Endothelial cell of umbilical vein (primary cell): Measurements from ENCODE around the gene IMPA2. TPM values are rescaled to one million over a fixed set of nuclear protein-coding genes. Genes with fewer than 3 reads are reported as not detected.

Experiments
- BruUV-seq: library from RNA; stranded (reverse); fragments of 400-500 nt; replicated peaks from 2 replicates; lab custom pipeline; 2021; lab: Mats Ljungman, UMichigan
- CTCF ChIA-PET: fragments of 300-600, 350-600 bp; sonication (Branson Sonifier 250); formaldehyde crosslinking; loops from one replicate; lab custom pipeline; 2021; ENCODE audit warnings: antibody characterized with exemption, inconsistent platforms; lab: Charles Lee
- POLR2A ChIA-PET: fragments of 300-600, 350-600 bp; sonication (Branson Sonifier 250); formaldehyde crosslinking; loops from one replicate; lab custom pipeline; 2021; ENCODE audit warnings: antibody characterized with exemption, inconsistent platforms; lab: Charles Lee
- DNase-seq: peaks from one replicate; pipeline ENCODE4 v3.0.0-alpha.2; 2011; ENCODE audit warnings: low read depth, low spot score
- FAIRE-seq: peaks from 2 replicates; lab custom pipeline; 2011; peaks lifted over from hg19 to GRCh38; lab: Jason Lieb, UNC
- H2AFZ ChIP-seq: 2 replicates; pipeline ENCODE4 v1.6.0; 2012; ENCODE audit warnings: low read depth, low read length, control low read depth, inconsistent platforms
- H3K27ac ChIP-seq: 2 replicates; pipeline ENCODE4 v1.5.1; 2011; ENCODE audit warnings: low read depth, mild to moderate bottlenecking, control low read depth, low read length, moderate library complexity; ENCODE audit not compliant: insufficient read depth
- H3K27me3 ChIP-seq, 2 experiments: 2 replicates each; pipeline versions ENCODE4 v1.6.0 to v1.6.1; 2011; ENCODE audit warnings: low read length in 2 of 2, mixed read lengths in 1 of 2; ENCODE audit not compliant: control insufficient read depth in 2 of 2, insufficient read depth in 2 of 2
- H3K36me3 ChIP-seq, 2 experiments: 2 replicates in 1 of 2; 3 replicates in 1 of 2; pipeline ENCODE4 v1.5.1; 2011; ENCODE audit warnings: low read length in 2 of 2, mild to moderate bottlenecking in 1 of 2, moderate library complexity in 1 of 2; ENCODE audit not compliant: control insufficient read depth in 2 of 2, insufficient read depth in 2 of 2; ENCODE audit errors: extremely low read depth in 1 of 2
- H3K4me1 ChIP-seq: 3 replicates; pipeline ENCODE4 v1.5.1; 2011; ENCODE audit warnings: mild to moderate bottlenecking, low read length; ENCODE audit not compliant: control insufficient read depth, insufficient read depth; ENCODE audit errors: extremely low read depth
- H3K4me2 ChIP-seq: 2 replicates; pipeline ENCODE4 v1.6.1; 2011; ENCODE audit warnings: low read length, control low read depth, mixed read lengths; ENCODE audit not compliant: insufficient read depth
- H3K4me3 ChIP-seq, 3 experiments: fragments of 200-600 bp in 1 of 3; sonication (generic), shearing (Covaris generic) in 1 of 3; replicated peaks in 1 of 3; 2 replicates each; pipeline ENCODE4 v1.5.1; 2011 to 2016; ENCODE audit warnings: control low read depth in 3 of 3, low read length in 3 of 3, mild to moderate bottlenecking in 2 of 3, inconsistent platforms in 1 of 3, low read depth in 1 of 3, moderate library complexity in 1 of 3; ENCODE audit not compliant: insufficient read depth in 1 of 3
- H3K79me2 ChIP-seq: 2 replicates; pipeline ENCODE4 v1.6.0; 2012; ENCODE audit warnings: low read length, inconsistent platforms; ENCODE audit not compliant: control insufficient read depth, insufficient read depth
- H3K9ac ChIP-seq: replicated peaks from 2 replicates; pipeline ENCODE3; 2011; ENCODE audit warnings: low read length, control low read depth; ENCODE audit not compliant: insufficient read depth; ENCODE audit errors: extremely low read depth
- H3K9me1 ChIP-seq: replicated peaks from 3 replicates; pipeline ENCODE4 v1.6.0; 2011; ENCODE audit warnings: mild to moderate bottlenecking, low read length; ENCODE audit not compliant: control insufficient read depth, insufficient read depth; ENCODE audit errors: extremely low read depth
- H3K9me3 ChIP-seq: replicated peaks from 2 replicates; pipeline ENCODE4 v1.5.1; 2012; ENCODE audit warnings: low read length, inconsistent platforms; ENCODE audit not compliant: control insufficient read depth, insufficient read depth
- H4K20me1 ChIP-seq: replicated peaks from 2 replicates; pipeline ENCODE3; 2011; ENCODE audit warnings: mild to moderate bottlenecking, low read length; ENCODE audit not compliant: control insufficient read depth, insufficient read depth; ENCODE audit errors: extremely low read depth
- CTCF ChIP-seq, 2 donors: IDR thresholded peaks; 1 replicate in 1 of 2; 2 replicates in 1 of 2; pipeline ENCODE4 v1.5.1; 2011; ENCODE audit warnings: low read length in 2 of 2, mild to moderate bottlenecking in 2 of 2, moderate library complexity in 2 of 2, control low read depth in 1 of 2, inconsistent platforms in 1 of 2, low read depth in 1 of 2; ENCODE audit not compliant: insufficient read depth in 1 of 2; ENCODE audit errors: extremely low read depth in 1 of 2
- FOS ChIP-seq: IDR thresholded peaks from 2 replicates; pipeline ENCODE4 v1.6.1; 2011; ENCODE audit warnings: mild to moderate bottlenecking, low read length, moderate library complexity, borderline replicate concordance; ENCODE audit not compliant: insufficient read depth
- GATA2 ChIP-seq: IDR thresholded peaks from 2 replicates; pipeline ENCODE4 v1.7.0; 2011; ENCODE audit warnings: low read depth, mild to moderate bottlenecking, moderate library complexity, mixed read lengths, low read length; ENCODE audit not compliant: insufficient read length, insufficient read depth
- JUN ChIP-seq: IDR thresholded peaks from 2 replicates; pipeline ENCODE4 v1.6.1; 2011; ENCODE audit warnings: borderline replicate concordance, low read depth; ENCODE audit not compliant: insufficient read length, insufficient read depth
- MYC ChIP-seq: IDR thresholded peaks from one replicate; pipeline ENCODE4 v1.6.1; 2011; ENCODE audit warnings: mild to moderate bottlenecking, low read depth, low read length
- dilution Hi-C: fragments of 300-500 bp; cut with MboI; formaldehyde crosslinking; loops from one replicate; pipeline ENCODE4 v1.15.0; 2019; ENCODE audit warnings: low sequenced_read_pairs; ENCODE audit not compliant: extremely low pct_ligation_motif_present
- intact Hi-C: fragments of 100-400 bp; cut with micrococcal nuclease; formaldehyde crosslinking; loops from one replicate; pipeline ENCODE4 v1.10.0; 2022
- polyA plus RNA-seq, 4 experiments: library from polyadenylated mRNA; depleted of rRNA in 3 of 4; stranded (reverse) in 3 of 4; unstranded in 1 of 4; fragments of >200 nt; gene quantifications; 2 replicates each; pipeline versions ENCODE4 v1.2.1 to v1.2.3, GENCODE V29; 2011 to 2012; ENCODE audit warnings: missing spikeins in 1 of 4
- total RNA-seq: library from RNA; stranded (reverse); gene quantifications from 2 replicates; pipeline ENCODE4 v1.2.3, GENCODE V29; 2021

IMPA2 gene
- total and polyA plus RNA-seq, 2 donors (not counting 3 experiments of a cell fraction or from before 2014, with no cell fraction given) = 6.1 to 8.0 TPM

- TF ChIP-seq CTCF (IDR thresholded peaks at IDR 0.05; ENCODE audit: extremely low read depth in 1 of 2, insufficient read depth in 1 of 2, low read depth in 1 of 2, low read length in 2 of 2) (no peak), GATA2 (no peak)
- POLR2A ChIA-PET = no interaction called here
- H4K20me1 ChIP-seq = no peaks in the 10 kb centered on the region
- no peaks in the 10 kb centered on the region for H3K9me3 ChIP-seq
- H3K36me3 ChIP-seq = no peaks in the 10 kb centered on the region
- no peak for DNase-seq
- H3K4me3 ChIP-seq = no peak overlapping the region
- dilution Hi-C loops = no loop called here
- H3K9ac ChIP-seq = no peak overlapping the region
- no peak overlapping the region for H2AFZ ChIP-seq
- H3K27ac ChIP-seq = no peak overlapping the region
- FAIRE-seq = no peak
- H3K4me1 ChIP-seq = peaks cover 6% of the 10 kb centered on the region
- BruUV-seq = no TSS peak
- H3K4me2 ChIP-seq = no peak overlapping the region
- intact Hi-C loops = no loop called here
- H3K27me3 ChIP-seq = peaks cover 3 to 4% of the 10 kb centered on the region in 2 experiments
- no peaks in the 10 kb centered on the region for H3K79me2 ChIP-seq
- H3K9me1 ChIP-seq = no peaks in the 10 kb centered on the region
- CTCF ChIA-PET = interaction anchor here (1.1 to 1.5 kb wide), 2 partner anchors 10 to 48 kb away, joined by 3 to 6 read pairs; no protein-coding TSS in a partner anchor
Observed at GRCh38 chr18:11986061-11986460, 4.8 kb downstream of the IMPA2 start.

GRCh38 chr18:11987527-11987926, 6.2 kb downstream of the IMPA2 start:
- Histone ChIP-seq H3K9ac (no peak overlapping the region), H2AFZ (no peak overlapping the region), H3K27ac (no peak overlapping the region), H3K9me3 (no peaks in the 10 kb centered on the region), H3K36me3 (no peaks in the 10 kb centered on the region), H3K4me2 (no peak overlapping the region), H3K4me1 (no peaks in the 10 kb centered on the region), H3K79me2 (no peaks in the 10 kb centered on the region), H3K27me3 (peaks cover 3 to 4% of the 10 kb centered on the region in 2 experiments), H3K9me1 (no peaks in the 10 kb centered on the region), H3K4me3 (no peak overlapping the region), H4K20me1 (no peaks in the 10 kb centered on the region)
- dilution Hi-C loops (no loop called here), intact Hi-C loops (no loop called here)
- DNase-seq (no peak), FAIRE-seq (no peak)
- BruUV-seq = no TSS peak
- POLR2A ChIA-PET = interaction anchor here (0.7 kb wide), 1 partner anchor 41 kb away, joined by 5 read pairs; no protein-coding TSS in a partner anchor
- no peak for TF ChIP-seq JUN
- TF ChIP-seq MYC = no peak
- TF ChIP-seq FOS = no peak
- TF ChIP-seq GATA2 = no peak
- CTCF ChIA-PET = no interaction called here
